ENCODE measurements around the gene CTIF.

DNA sequence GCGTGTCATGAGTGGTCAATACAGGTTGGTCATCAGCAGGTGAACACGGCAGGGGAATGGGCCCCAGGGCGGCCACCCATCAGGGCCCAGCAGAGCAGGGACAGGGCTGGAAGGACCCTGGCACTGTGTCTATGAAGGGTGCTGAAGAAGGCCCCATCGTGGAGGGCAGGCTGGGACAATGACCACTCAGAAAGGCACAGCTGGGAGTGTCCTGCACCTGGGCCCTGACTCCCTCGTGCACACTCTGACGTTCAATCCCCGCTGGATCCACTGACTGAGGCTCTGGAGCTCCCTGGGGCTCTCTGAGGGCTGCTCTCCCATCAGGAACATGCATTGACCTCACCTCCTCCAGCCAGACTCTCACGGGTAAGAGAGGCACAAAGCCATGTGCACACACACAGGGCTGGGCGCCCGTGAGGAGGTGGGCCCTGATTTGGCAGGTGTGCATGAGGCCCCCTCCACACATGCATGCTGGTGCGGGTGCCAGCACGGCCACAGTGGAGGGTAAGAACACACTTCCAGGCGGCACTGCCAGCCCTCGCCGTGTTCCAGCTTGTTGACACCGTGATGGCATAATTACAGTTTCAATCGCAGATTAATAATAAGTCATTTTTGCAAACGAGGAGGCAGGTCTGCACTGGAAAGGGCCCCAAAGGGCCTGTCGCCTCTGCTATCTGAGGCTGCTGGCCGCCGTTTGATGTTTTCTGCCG, 353.5 kb downstream of the CTIF start:
- TF ChIP-seq, protein P1, sequence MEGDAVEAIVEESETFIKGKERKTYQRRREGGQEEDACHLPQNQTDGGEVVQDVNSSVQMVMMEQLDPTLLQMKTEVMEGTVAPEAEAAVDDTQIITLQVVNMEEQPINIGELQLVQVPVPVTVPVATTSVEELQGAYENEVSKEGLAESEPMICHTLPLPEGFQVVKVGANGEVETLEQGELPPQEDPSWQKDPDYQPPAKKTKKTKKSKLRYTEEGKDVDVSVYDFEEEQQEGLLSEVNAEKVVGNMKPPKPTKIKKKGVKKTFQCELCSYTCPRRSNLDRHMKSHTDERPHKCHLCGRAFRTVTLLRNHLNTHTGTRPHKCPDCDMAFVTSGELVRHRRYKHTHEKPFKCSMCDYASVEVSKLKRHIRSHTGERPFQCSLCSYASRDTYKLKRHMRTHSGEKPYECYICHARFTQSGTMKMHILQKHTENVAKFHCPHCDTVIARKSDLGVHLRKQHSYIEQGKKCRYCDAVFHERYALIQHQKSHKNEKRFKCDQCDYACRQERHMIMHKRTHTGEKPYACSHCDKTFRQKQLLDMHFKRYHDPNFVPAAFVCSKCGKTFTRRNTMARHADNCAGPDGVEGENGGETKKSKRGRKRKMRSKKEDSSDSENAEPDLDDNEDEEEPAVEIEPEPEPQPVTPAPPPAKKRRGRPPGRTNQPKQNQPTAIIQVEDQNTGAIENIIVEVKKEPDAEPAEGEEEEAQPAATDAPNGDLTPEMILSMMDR (conservative IDR thresholded peaks at IDR 0.05 in 1 of 2, IDR thresholded peaks at IDR 0.05 in 1 of 2; ENCODE audit: low read depth in 1 of 2, low read length in 2 of 2): no peak
- TF ChIP-seq EZH2 (IDR thresholded peaks at IDR 0.05; ENCODE audit: low read length, missing control alignments): no peak
